Tibial nerve (tissue), 4 donors: ENCODE data around the gene FAM50B. TPM values are rescaled to one million over a fixed set of nuclear protein-coding genes. Genes with fewer than 3 reads are reported as not detected.

ENCODE experiments used
- DNase-seq, 2 donors: peaks; one replicate each; pipeline ENCODE4 v3.0.0-alpha.2; 2019; ENCODE audit warnings: low spot score in 2 of 2
- H3K27ac ChIP-seq, 4 donors: fragments of 200-600 bp; sonication (generic) in 3 of 4; one replicate each; pipeline ENCODE4 v1.5.1; 2017 to 2019; ENCODE audit warnings: mild to moderate bottlenecking in 1 of 4
- H3K27me3 ChIP-seq, 2 donors: fragments of 200-600 bp; sonication (generic) in 1 of 2; one replicate each; pipeline versions ENCODE4 v1.5.1 to v1.6.0; 2017 to 2019
- H3K36me3 ChIP-seq, 3 donors: fragments of 200-600 bp; sonication (generic); one replicate each; pipeline ENCODE4 v1.5.1; 2018 to 2019
- H3K4me1 ChIP-seq, 4 donors: fragments of 200-600 bp; sonication (generic) in 3 of 4; one replicate each; pipeline ENCODE4 v1.5.1; 2017 to 2019
- H3K4me3 ChIP-seq, 4 donors: fragments of 200-600 bp; sonication (generic) in 3 of 4; one replicate each; pipeline ENCODE4 v1.5.1; 2017 to 2019; ENCODE audit warnings: mild to moderate bottlenecking in 1 of 4, moderate library complexity in 1 of 4
- H3K9me3 ChIP-seq, 4 donors: fragments of 200-600 bp; sonication (generic) in 3 of 4; one replicate each; pipeline ENCODE4 v1.5.1; 2017 to 2019
- EP300 ChIP-seq, 2 donors: sonication (generic); formaldehyde crosslinking; IDR thresholded peaks; one replicate each; pipeline ENCODE4 v1.6.1; 2017; ENCODE audit warnings: antibody characterized with exemption in 2 of 2, mild to moderate bottlenecking in 1 of 2
- POLR2A ChIP-seq, 2 donors: fragments of 450-650 bp; IDR thresholded peaks; one replicate each; pipeline ENCODE4 v1.6.1; 2017; ENCODE audit warnings: antibody characterized with exemption in 2 of 2, mild to moderate bottlenecking in 2 of 2, moderate library complexity in 2 of 2
- WGBS, 2 donors: methylation state at CpG; one replicate each; pipeline ENCODE4 v1.1.5; 2018; 5-methylcytosine and 5-hydroxymethylcytosine counted together
- total RNA-seq, 4 donors: library from RNA; depleted of rRNA; stranded (reverse); fragments of >200 nt; gene quantifications; one replicate each; pipeline ENCODE4 v1.1.0, GENCODE V29; 2016
- TF ChIP-seq, protein P1 (sequence below), 5 experiments: fragments of 200-600 bp in 3 of 5; fragments of 450-650 bp in 2 of 5; sonication (generic) in 3 of 5; IDR thresholded peaks; one replicate each; pipeline ENCODE4 v1.5.1; 2016 to 2019; ENCODE audit warnings: antibody characterized with exemption in 5 of 5, mild to moderate bottlenecking in 3 of 5, moderate library complexity in 2 of 5

The FAM50B gene
- total RNA-seq, 4 donors from 2014 or later, result 6.9 to 23.5 (median 16.1) TPM

DNA sequence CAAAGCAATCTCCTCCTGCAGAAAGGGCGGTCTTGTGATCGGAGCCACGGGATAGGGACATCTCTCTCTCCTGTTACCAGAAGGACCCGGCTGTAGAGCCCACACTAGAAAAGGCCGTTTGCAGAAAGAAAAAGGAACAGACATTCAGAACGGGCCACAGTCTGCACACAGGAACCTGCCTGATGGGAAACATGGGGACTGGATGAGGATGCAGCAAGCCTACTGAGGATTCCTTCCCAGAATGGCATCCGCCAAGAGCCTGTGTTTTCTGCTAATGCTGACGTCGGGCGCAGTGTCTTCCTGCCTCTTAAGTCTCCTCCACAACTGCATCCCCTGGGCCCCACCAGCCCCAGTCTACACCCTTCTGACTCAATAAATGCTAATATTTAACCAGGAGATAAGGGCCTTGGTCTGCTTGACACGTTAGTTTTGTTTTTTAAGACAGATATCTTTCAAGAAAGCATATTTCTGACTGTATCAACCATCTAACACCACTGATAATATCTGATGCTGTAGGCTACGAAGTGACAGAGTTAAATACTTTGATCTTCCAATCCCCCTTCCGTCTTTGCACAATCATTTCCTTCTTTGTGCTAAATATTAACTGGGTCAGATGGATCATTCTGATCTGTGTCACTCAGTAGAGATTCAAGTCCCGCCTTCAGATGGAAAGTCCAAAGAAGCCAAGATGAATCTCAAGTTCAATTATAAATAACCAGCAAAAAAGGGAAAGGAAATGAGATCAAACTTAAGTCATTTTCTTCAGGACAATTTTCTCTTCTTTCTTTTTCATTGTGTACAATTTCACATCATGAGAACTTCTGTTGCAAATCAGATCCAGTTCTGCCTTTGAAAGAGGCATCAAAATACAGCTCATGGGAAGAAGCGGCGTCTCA, 20.7 kb downstream of the FAM50B start:
- Histone ChIP-seq H3K36me3 (no peaks in the 10 kb centered on the region), H3K4me3 (no peak overlapping the region), H3K27ac (no peak overlapping the region), H3K4me1 (peaks cover 0 to 15% (median 2%) of the 10 kb centered on the region in 4 donors), H3K9me3 (peaks cover 0 to 4% (median 0%) of the 10 kb centered on the region in 4 donors), H3K27me3 (no peaks in the 10 kb centered on the region)
- 86 to 87% methylated on average over 16 of the region's 16 CpGs for WGBS, 2 donors
- TF ChIP-seq POLR2A (IDR thresholded peaks at IDR 0.05) (no peak), EP300 (IDR thresholded peaks at IDR 0.05) (no peak)
- TF ChIP-seq, protein P1, sequence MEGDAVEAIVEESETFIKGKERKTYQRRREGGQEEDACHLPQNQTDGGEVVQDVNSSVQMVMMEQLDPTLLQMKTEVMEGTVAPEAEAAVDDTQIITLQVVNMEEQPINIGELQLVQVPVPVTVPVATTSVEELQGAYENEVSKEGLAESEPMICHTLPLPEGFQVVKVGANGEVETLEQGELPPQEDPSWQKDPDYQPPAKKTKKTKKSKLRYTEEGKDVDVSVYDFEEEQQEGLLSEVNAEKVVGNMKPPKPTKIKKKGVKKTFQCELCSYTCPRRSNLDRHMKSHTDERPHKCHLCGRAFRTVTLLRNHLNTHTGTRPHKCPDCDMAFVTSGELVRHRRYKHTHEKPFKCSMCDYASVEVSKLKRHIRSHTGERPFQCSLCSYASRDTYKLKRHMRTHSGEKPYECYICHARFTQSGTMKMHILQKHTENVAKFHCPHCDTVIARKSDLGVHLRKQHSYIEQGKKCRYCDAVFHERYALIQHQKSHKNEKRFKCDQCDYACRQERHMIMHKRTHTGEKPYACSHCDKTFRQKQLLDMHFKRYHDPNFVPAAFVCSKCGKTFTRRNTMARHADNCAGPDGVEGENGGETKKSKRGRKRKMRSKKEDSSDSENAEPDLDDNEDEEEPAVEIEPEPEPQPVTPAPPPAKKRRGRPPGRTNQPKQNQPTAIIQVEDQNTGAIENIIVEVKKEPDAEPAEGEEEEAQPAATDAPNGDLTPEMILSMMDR (IDR thresholded peaks at IDR 0.05), result no peak
- DNase-seq, result no peak

DNA sequence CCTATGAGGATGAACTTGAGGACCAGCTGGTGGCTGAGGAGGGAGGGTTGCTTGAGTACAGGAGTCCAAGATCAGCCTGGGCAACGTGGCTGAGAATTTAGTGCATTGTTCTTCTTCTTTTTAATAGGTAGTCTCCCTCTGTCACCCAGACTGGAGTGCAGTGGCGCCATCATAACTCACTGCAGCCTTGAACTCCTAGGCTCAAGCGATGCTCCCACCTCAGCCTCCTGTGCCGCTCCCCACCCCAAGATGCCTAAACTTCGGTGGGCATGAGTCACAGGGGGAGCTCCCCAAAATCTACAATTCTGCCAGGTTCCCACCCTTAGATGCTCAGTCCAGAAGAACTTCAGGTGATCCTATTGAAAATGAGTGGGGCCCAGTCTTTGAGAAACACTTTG, 21.4 kb downstream of the FAM50B start:
- peaks cover 0 to under 1% (median 0%) of the 10 kb centered on the region in 4 donors for H3K9me3 ChIP-seq
- no peak overlapping the region for H3K4me3 ChIP-seq
- no peak for DNase-seq
- H3K4me1 ChIP-seq, result peaks cover 0 to 15% (median 2%) of the 10 kb centered on the region in 4 donors
- no peaks in the 10 kb centered on the region for H3K27me3 ChIP-seq
- H3K27ac ChIP-seq, result no peak overlapping the region
- H3K36me3 ChIP-seq, result no peaks in the 10 kb centered on the region
- TF ChIP-seq, protein P1 (IDR thresholded peaks at IDR 0.05), result no peak
- TF ChIP-seq POLR2A (IDR thresholded peaks at IDR 0.05) (no peak), EP300 (IDR thresholded peaks at IDR 0.05) (no peak)
- WGBS, 2 donors, result 89 to 91% methylated on average over 5 of the region's 5 CpGs

DNA sequence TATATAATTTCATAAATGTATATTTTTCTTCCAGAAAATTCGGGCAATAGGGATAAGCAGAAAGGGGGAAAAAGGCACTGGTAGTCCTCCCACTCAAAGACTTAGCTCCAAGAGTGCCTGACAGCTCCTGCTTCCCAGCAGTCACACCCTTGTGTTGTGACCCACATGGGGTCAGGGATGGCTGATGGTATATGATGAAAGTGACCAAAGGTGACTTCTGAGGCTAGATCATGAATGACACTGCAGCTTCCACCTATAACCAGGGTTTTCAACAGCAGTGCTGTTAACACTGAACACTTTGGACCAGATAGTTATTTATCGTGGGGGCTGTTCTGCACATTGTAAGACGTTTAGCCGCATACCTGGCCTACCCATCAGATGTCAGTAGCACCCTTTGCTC, 22.3 kb downstream of the FAM50B start:
- no peaks in the 10 kb centered on the region for H3K27me3 ChIP-seq
- no peaks in the 10 kb centered on the region for H3K9me3 ChIP-seq
- 90 to 95% methylated on average over 4 of the region's 4 CpGs for WGBS, 2 donors
- no peak for DNase-seq
- H3K27ac ChIP-seq, result no peak overlapping the region
- no peaks in the 10 kb centered on the region for H3K36me3 ChIP-seq
- peaks cover 0 to 15% (median 2%) of the 10 kb centered on the region in 4 donors for H3K4me1 ChIP-seq
- TF ChIP-seq POLR2A (IDR thresholded peaks at IDR 0.05), result no peak
- TF ChIP-seq EP300 (IDR thresholded peaks at IDR 0.05), result no peak
- TF ChIP-seq, protein P1 (IDR thresholded peaks at IDR 0.05), result no peak
- H3K4me3 ChIP-seq, result no peak overlapping the region

- Histone ChIP-seq H3K4me3 (no peak overlapping the region), H3K9me3 (no peaks in the 10 kb centered on the region), H3K27ac (no peak overlapping the region), H3K36me3 (no peaks in the 10 kb centered on the region), H3K4me1 (peaks cover 0 to 15% (median 2%) of the 10 kb centered on the region in 4 donors), H3K27me3 (no peaks in the 10 kb centered on the region)
- TF ChIP-seq, protein P1 (IDR thresholded peaks at IDR 0.05), result no peak
- TF ChIP-seq POLR2A (IDR thresholded peaks at IDR 0.05), result no peak
- no peak for TF ChIP-seq EP300 (IDR thresholded peaks at IDR 0.05)
- WGBS, 2 donors, result 92 to 94% methylated on average over 8 of the region's 8 CpGs
- no peak for DNase-seq
These were observed 22.8 kb downstream of the FAM50B start for GRCh38 chr6:3871939-3872338.

GRCh38 chr6:3872370-3872854, 23.2 kb downstream of the FAM50B start:
- no peaks in the 10 kb centered on the region for H3K36me3 ChIP-seq
- H3K27me3 ChIP-seq, result no peaks in the 10 kb centered on the region
- no peak overlapping the region for H3K27ac ChIP-seq
- no peaks in the 10 kb centered on the region for H3K9me3 ChIP-seq
- 79 to 82% methylated on average over 12 of the region's 12 CpGs for WGBS, 2 donors
- peaks cover 0 to 15% (median 2%) of the 10 kb centered on the region in 4 donors for H3K4me1 ChIP-seq
- H3K4me3 ChIP-seq, result no peak overlapping the region
- no peak for DNase-seq
- TF ChIP-seq POLR2A (IDR thresholded peaks at IDR 0.05) (no peak), EP300 (IDR thresholded peaks at IDR 0.05) (no peak)
- TF ChIP-seq, protein P1 (IDR thresholded peaks at IDR 0.05), result no peak
